A673 (cell line): ENCODE data around the gene ZNF763.

Source experiments
- CTCF ChIP-seq: fragments of 300-800, 200-600 bp; sonication (generic); conservative IDR thresholded peaks from 2 replicates; pipeline ENCODE4 v1.5.1; 2017; ENCODE audit warnings: low read depth, mild to moderate bottlenecking, antibody characterized with exemption, low read length, moderate library complexity, mixed read lengths
- EZH2 ChIP-seq: fragments of 200-600 bp; sonication (generic); IDR thresholded peaks from 2 replicates; pipeline ENCODE4 v1.6.1; 2017; ENCODE audit warnings: borderline replicate concordance, low read depth, mild to moderate bottlenecking, mixed read lengths, antibody characterized with exemption, low read length; ENCODE audit not compliant: poor library complexity, severe bottlenecking

- TF ChIP-seq CTCF (no peak), EZH2 (no peak)
Measured at GRCh38 chr19:12015753-12016116, 50.9 kb downstream of the ZNF763 start.
